GM23338 (cell line): ENCODE results near the gene GALNT15. TPM values are rescaled to one million over a fixed set of nuclear protein-coding genes. Genes with fewer than 3 reads are reported as not detected.

Experiments
- ATAC-seq: fragments of 200-7000 bp; cut with Tn5 transposase; 3 replicates; pipeline ENCODE4 v1.9.1; 2020
- DNase-seq: peaks from one replicate; pipeline ENCODE4 v3.0.0-alpha.2; 2015; ENCODE audit warnings: low spot score
- H2AFZ ChIP-seq: fragments of 200-600 bp; sonication (generic); 2 replicates; pipeline ENCODE4 v1.8.0; 2016; ENCODE audit warnings: antibody characterized with exemption, mild to moderate bottlenecking, moderate library complexity
- H3F3A ChIP-seq: fragments of 200-600 bp; sonication (generic); replicated peaks from 2 replicates; pipeline ENCODE4 v1.8.0; 2017; ENCODE audit warnings: antibody characterized with exemption, mixed run types, low read depth
- H3K27ac ChIP-seq: fragments of 200-600 bp; sonication (generic); 2 replicates; pipeline ENCODE4 v1.6.1; 2016; ENCODE audit warnings: low read depth
- H3K27me3 ChIP-seq: fragments of 200-600 bp; sonication (generic); 2 replicates; pipeline ENCODE4 v1.8.0; 2016; ENCODE audit warnings: mild to moderate bottlenecking, mixed run types, moderate library complexity; ENCODE audit not compliant: insufficient read depth
- H3K36me3 ChIP-seq: fragments of 200-600 bp; sonication (generic); 2 replicates; pipeline ENCODE4 v1.8.0; 2016; ENCODE audit warnings: mild to moderate bottlenecking; ENCODE audit not compliant: insufficient read depth
- H3K4me1 ChIP-seq: fragments of 200-600 bp; sonication (generic); 2 replicates; pipeline ENCODE4 v1.8.0; 2016; ENCODE audit warnings: mild to moderate bottlenecking, moderate library complexity; ENCODE audit not compliant: insufficient read depth
- H3K4me2 ChIP-seq: fragments of 200-600 bp; sonication (generic); 2 replicates; pipeline ENCODE4 v1.7.1; 2017; ENCODE audit warnings: mixed run types
- H3K4me3 ChIP-seq: fragments of 200-600 bp; sonication (generic); 2 replicates; pipeline ENCODE4 v1.6.1; 2016; ENCODE audit warnings: mixed run types
- H3K79me2 ChIP-seq: fragments of 200-600 bp; sonication (generic); replicated peaks from 2 replicates; pipeline ENCODE4 v1.8.0; 2017; ENCODE audit warnings: mild to moderate bottlenecking; ENCODE audit not compliant: insufficient read depth
- H3K9me2 ChIP-seq: fragments of 200-600 bp; sonication (generic); 2 replicates; pipeline ENCODE4 v1.8.0; 2017; ENCODE audit not compliant: insufficient read depth
- H4K20me1 ChIP-seq: fragments of 200-600 bp; sonication (generic); replicated peaks from 2 replicates; pipeline ENCODE4 v1.8.0; 2017; ENCODE audit warnings: mild to moderate bottlenecking; ENCODE audit not compliant: insufficient read depth
- H3K27ac Mint-ChIP-seq: 2 replicates; pipeline ENCODE4 v1.8.0; 2020; ENCODE audit warnings: inconsistent platforms, mild to moderate bottlenecking, moderate library complexity, mixed read lengths
- H3K27me3 Mint-ChIP-seq: 3 replicates; pipeline ENCODE4 v1.8.0; 2022; ENCODE audit warnings: low read depth, mild to moderate bottlenecking, moderate library complexity, mixed read lengths, inconsistent platforms; ENCODE audit not compliant: insufficient read depth, poor library complexity
- H3K36me3 Mint-ChIP-seq: 3 replicates; pipeline ENCODE4 v1.8.0; 2021; ENCODE audit warnings: low read depth, mild to moderate bottlenecking, inconsistent platforms, moderate library complexity, mixed read lengths
- H3K4me1 Mint-ChIP-seq: 3 replicates; pipeline ENCODE4 v1.8.0; 2020; ENCODE audit warnings: mild to moderate bottlenecking, inconsistent platforms, mixed read lengths
- H3K4me3 Mint-ChIP-seq: 3 replicates; pipeline ENCODE4 v1.8.0; 2021; ENCODE audit warnings: moderate library complexity, mild to moderate bottlenecking, inconsistent platforms, mixed read lengths
- H3K9me3 Mint-ChIP-seq: 3 replicates; pipeline ENCODE4 v1.8.0; 2020; ENCODE audit warnings: moderate library complexity, mild to moderate bottlenecking, inconsistent platforms, mixed read lengths
- CREB1 ChIP-seq: fragments of 250-450 bp; sonication (Bioruptor Pico); IDR thresholded peaks from 2 replicates; pipeline ENCODE4 v1.5.0; 2020; ENCODE audit warnings: low read depth, mild to moderate bottlenecking, moderate library complexity
- EZH2 ChIP-seq: fragments of 200-600 bp; sonication (generic); IDR thresholded peaks from one replicate; pipeline ENCODE4 v1.8.0; 2017; ENCODE audit warnings: antibody characterized with exemption, mild to moderate bottlenecking, low read depth; ENCODE audit not compliant: unreplicated experiment
- EZH2phosphoT487 ChIP-seq: fragments of 200-600 bp; sonication (generic); IDR thresholded peaks from one replicate; pipeline ENCODE4 v1.8.1; 2018; ENCODE audit warnings: antibody characterized with exemption; ENCODE audit not compliant: unreplicated experiment
- JUNB ChIP-seq: IDR thresholded peaks from one replicate; pipeline ENCODE4 v1.6.1; 2016; ENCODE audit warnings: antibody characterized with exemption; ENCODE audit not compliant: unreplicated experiment
- NANOG ChIP-seq: IDR thresholded peaks from 2 replicates; pipeline ENCODE4 v1.6.1; 2016; ENCODE audit warnings: antibody characterized with exemption, borderline replicate concordance
- POLR2AphosphoS5 ChIP-seq: IDR thresholded peaks from 2 replicates; pipeline ENCODE4 v1.6.1; 2016; ENCODE audit warnings: antibody characterized with exemption, low read depth
- STAT1 ChIP-seq: IDR thresholded peaks from one replicate; pipeline ENCODE4 v1.6.1; 2016; ENCODE audit warnings: antibody characterized with exemption; ENCODE audit not compliant: unreplicated experiment
- ZNF114 ChIP-seq: fragments of 250-450 bp; sonication (Bioruptor Pico); IDR thresholded peaks from 2 replicates; pipeline ENCODE4 v1.5.0; 2020; ENCODE audit warnings: mild to moderate bottlenecking, moderate library complexity
- ZNF331 ChIP-seq: fragments of 250-450 bp; sonication (Bioruptor Pico); IDR thresholded peaks from 2 replicates; pipeline ENCODE4 v1.5.0; 2020; ENCODE audit warnings: low read depth, mild to moderate bottlenecking, moderate library complexity
- polyA plus RNA-seq: library from polyadenylated mRNA; unstranded; fragments of >200 nt; fragmentation: Nextera tagmentation; extraction: Ambion mirVana; gene quantifications from 2 replicates; pipeline ENCODE4 v1.2.1, GENCODE V29; 2016
- total RNA-seq: library from RNA; depleted of rRNA; stranded (reverse); fragments of >200 nt; shearing (Covaris generic); gene quantifications from 2 replicates; pipeline ENCODE4 v1.2.3, GENCODE V29; 2014
- TF ChIP-seq, protein P1 (sequence below), 2 experiments: fragments of 200-600 bp in 1 of 2; sonication (generic) in 1 of 2; conservative IDR thresholded peaks; 2 replicates each; pipeline versions ENCODE4 v1.5.1 to v1.6.1; 2016 to 2017; ENCODE audit warnings: antibody characterized with exemption in 2 of 2, low read depth in 2 of 2, mild to moderate bottlenecking in 2 of 2, moderate library complexity in 1 of 2
- TF ChIP-seq, protein P2 (sequence below): IDR thresholded peaks from one replicate; pipeline ENCODE4 v1.6.1; 2018; ENCODE audit warnings: antibody characterized with exemption; ENCODE audit not compliant: unreplicated experiment
- TF ChIP-seq, protein P3 (sequence below): fragments of 250-450 bp; sonication (Bioruptor Pico); IDR thresholded peaks from 2 replicates; pipeline ENCODE4 v1.5.0; 2020; ENCODE audit warnings: mild to moderate bottlenecking, moderate library complexity
- TF ChIP-seq, protein P4 (sequence below): IDR thresholded peaks from 2 replicates; pipeline ENCODE4 v1.6.1; 2016; ENCODE audit warnings: antibody characterized with exemption

The GALNT15 gene
- total and polyA plus RNA-seq, 2 experiments from 2014 or later: 0.06 to 0.35 TPM

DNA sequence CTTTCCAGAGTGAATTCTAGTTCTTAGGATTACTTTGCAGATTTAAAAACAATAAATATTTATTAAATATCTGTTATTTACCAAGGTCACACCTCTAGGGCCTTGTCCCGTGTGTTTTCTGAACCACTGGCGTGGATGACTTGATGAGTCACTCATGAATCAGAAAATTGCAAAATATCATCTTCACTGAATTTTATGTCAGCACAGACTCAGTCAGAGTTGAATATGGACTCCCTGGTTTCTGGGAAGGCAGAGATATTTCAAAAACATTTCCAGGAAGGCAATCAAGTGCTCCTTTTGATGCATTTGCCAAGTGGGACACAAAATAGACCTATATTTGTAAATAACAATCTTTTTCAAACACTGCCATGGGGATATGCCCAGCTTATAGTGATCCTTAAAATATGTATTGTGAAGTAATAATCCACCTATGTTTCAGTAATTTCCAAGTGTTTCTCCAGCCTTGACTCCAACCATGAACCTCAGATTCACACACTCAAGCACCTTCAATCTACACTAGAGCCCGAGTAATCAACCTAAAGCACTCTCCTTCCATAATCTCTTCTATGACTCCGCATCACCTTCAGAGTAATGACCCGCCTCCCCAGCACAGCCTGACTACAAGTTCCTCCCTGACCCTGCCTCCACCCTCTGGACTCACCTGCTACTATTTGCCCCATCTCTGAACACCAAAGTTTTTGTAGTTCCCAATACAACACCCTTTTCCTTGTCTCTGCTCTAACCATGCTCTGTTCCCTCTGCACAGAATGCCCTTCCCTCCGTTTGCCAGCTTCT lies 65.9 kb downstream of the GALNT15 start:
- Mint-ChIP-seq H3K27ac (no peak overlapping the region), H3K9me3 (no peaks in the 10 kb centered on the region; the same call in 2 of the 3 replicates), H3K4me3 (no peak overlapping the region), H3K4me1 (no peaks in the 10 kb centered on the region), H3K27me3 (no peaks in the 10 kb centered on the region), H3K36me3 (no peaks in the 10 kb centered on the region)
- Histone ChIP-seq H4K20me1 (no peaks in the 10 kb centered on the region), H2AFZ (no peak overlapping the region), H3F3A (no peaks in the 10 kb centered on the region), H3K36me3 (no peaks in the 10 kb centered on the region), H3K27me3 (no peaks in the 10 kb centered on the region), H3K27ac (no peak overlapping the region), H3K9me2 (0 out of 2 replicates have a peak, but pooled peaks cover 6% of the 10 kb centered on the region), H3K79me2 (no peaks in the 10 kb centered on the region), H3K4me3 (no peak overlapping the region), H3K4me2 (no peak overlapping the region), H3K4me1 (no peaks in the 10 kb centered on the region)
- ATAC-seq (no peak), DNase-seq (no peak)
- TF ChIP-seq, protein P1, sequence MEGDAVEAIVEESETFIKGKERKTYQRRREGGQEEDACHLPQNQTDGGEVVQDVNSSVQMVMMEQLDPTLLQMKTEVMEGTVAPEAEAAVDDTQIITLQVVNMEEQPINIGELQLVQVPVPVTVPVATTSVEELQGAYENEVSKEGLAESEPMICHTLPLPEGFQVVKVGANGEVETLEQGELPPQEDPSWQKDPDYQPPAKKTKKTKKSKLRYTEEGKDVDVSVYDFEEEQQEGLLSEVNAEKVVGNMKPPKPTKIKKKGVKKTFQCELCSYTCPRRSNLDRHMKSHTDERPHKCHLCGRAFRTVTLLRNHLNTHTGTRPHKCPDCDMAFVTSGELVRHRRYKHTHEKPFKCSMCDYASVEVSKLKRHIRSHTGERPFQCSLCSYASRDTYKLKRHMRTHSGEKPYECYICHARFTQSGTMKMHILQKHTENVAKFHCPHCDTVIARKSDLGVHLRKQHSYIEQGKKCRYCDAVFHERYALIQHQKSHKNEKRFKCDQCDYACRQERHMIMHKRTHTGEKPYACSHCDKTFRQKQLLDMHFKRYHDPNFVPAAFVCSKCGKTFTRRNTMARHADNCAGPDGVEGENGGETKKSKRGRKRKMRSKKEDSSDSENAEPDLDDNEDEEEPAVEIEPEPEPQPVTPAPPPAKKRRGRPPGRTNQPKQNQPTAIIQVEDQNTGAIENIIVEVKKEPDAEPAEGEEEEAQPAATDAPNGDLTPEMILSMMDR (conservative IDR thresholded peaks at IDR 0.05; ENCODE audit: low read depth in 2 of 2): no peak
- TF ChIP-seq ZNF114 (CRISPR knock-in tag) (no peak), NANOG (no peak), EZH2phosphoT487 (no peak), ZNF331 (CRISPR knock-in tag) (no peak), JUNB (no peak), STAT1 (no peak), POLR2AphosphoS5 (no peak), EZH2 (no peak), CREB1 (no peak)
- TF ChIP-seq, protein P2, sequence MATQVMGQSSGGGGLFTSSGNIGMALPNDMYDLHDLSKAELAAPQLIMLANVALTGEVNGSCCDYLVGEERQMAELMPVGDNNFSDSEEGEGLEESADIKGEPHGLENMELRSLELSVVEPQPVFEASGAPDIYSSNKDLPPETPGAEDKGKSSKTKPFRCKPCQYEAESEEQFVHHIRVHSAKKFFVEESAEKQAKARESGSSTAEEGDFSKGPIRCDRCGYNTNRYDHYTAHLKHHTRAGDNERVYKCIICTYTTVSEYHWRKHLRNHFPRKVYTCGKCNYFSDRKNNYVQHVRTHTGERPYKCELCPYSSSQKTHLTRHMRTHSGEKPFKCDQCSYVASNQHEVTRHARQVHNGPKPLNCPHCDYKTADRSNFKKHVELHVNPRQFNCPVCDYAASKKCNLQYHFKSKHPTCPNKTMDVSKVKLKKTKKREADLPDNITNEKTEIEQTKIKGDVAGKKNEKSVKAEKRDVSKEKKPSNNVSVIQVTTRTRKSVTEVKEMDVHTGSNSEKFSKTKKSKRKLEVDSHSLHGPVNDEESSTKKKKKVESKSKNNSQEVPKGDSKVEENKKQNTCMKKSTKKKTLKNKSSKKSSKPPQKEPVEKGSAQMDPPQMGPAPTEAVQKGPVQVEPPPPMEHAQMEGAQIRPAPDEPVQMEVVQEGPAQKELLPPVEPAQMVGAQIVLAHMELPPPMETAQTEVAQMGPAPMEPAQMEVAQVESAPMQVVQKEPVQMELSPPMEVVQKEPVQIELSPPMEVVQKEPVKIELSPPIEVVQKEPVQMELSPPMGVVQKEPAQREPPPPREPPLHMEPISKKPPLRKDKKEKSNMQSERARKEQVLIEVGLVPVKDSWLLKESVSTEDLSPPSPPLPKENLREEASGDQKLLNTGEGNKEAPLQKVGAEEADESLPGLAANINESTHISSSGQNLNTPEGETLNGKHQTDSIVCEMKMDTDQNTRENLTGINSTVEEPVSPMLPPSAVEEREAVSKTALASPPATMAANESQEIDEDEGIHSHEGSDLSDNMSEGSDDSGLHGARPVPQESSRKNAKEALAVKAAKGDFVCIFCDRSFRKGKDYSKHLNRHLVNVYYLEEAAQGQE: no peak
- TF ChIP-seq, protein P3, sequence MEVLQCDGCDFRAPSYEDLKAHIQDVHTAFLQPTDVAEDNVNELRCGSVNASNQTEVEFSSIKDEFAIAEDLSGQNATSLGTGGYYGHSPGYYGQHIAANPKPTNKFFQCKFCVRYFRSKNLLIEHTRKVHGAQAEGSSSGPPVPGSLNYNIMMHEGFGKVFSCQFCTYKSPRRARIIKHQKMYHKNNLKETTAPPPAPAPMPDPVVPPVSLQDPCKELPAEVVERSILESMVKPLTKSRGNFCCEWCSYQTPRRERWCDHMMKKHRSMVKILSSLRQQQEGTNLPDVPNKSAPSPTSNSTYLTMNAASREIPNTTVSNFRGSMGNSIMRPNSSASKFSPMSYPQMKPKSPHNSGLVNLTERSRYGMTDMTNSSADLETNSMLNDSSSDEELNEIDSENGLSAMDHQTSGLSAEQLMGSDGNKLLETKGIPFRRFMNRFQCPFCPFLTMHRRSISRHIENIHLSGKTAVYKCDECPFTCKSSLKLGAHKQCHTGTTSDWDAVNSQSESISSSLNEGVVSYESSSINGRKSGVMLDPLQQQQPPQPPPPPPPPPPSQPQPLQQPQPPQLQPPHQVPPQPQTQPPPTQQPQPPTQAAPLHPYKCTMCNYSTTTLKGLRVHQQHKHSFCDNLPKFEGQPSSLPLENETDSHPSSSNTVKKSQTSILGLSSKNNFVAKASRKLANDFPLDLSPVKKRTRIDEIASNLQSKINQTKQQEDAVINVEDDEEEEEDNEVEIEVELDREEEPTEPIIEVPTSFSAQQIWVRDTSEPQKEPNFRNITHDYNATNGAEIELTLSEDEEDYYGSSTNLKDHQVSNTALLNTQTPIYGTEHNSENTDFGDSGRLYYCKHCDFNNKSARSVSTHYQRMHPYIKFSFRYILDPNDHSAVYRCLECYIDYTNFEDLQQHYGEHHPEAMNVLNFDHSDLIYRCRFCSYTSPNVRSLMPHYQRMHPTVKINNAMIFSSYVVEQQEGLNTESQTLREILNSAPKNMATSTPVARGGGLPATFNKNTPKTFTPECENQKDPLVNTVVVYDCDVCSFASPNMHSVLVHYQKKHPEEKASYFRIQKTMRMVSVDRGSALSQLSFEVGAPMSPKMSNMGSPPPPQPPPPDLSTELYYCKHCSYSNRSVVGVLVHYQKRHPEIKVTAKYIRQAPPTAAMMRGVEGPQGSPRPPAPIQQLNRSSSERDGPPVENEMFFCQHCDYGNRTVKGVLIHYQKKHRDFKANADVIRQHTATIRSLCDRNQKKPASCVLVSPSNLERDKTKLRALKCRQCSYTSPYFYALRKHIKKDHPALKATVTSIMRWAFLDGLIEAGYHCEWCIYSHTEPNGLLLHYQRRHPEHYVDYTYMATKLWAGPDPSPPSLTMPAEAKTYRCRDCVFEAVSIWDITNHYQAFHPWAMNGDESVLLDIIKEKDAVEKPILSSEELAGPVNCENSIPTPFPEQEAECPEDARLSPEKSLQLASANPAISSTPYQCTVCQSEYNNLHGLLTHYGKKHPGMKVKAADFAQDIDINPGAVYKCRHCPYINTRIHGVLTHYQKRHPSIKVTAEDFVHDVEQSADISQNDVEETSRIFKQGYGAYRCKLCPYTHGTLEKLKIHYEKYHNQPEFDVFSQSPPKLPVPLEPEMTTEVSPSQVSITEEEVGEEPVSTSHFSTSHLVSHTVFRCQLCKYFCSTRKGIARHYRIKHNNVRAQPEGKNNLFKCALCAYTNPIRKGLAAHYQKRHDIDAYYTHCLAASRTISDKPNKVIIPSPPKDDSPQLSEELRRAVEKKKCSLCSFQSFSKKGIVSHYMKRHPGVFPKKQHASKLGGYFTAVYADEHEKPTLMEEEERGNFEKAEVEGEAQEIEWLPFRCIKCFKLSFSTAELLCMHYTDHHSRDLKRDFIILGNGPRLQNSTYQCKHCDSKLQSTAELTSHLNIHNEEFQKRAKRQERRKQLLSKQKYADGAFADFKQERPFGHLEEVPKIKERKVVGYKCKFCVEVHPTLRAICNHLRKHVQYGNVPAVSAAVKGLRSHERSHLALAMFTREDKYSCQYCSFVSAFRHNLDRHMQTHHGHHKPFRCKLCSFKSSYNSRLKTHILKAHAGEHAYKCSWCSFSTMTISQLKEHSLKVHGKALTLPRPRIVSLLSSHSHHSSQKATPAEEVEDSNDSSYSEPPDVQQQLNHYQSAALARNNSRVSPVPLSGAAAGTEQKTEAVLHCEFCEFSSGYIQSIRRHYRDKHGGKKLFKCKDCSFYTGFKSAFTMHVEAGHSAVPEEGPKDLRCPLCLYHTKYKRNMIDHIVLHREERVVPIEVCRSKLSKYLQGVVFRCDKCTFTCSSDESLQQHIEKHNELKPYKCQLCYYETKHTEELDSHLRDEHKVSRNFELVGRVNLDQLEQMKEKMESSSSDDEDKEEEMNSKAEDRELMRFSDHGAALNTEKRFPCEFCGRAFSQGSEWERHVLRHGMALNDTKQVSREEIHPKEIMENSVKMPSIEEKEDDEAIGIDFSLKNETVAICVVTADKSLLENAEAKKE (CRISPR knock-in tag): no peak
- TF ChIP-seq, protein P4, sequence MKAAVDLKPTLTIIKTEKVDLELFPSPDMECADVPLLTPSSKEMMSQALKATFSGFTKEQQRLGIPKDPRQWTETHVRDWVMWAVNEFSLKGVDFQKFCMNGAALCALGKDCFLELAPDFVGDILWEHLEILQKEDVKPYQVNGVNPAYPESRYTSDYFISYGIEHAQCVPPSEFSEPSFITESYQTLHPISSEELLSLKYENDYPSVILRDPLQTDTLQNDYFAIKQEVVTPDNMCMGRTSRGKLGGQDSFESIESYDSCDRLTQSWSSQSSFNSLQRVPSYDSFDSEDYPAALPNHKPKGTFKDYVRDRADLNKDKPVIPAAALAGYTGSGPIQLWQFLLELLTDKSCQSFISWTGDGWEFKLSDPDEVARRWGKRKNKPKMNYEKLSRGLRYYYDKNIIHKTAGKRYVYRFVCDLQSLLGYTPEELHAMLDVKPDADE: no peak
